Peyer's patch (tissue), 4 donors: Measurements from ENCODE around the gene PSMD12.

Source experiments
- POLR2A ChIP-seq, 2 donors: fragments of 450-650 bp; IDR thresholded peaks; one replicate each; pipeline ENCODE4 v1.5.1; 2017; ENCODE audit warnings: antibody characterized with exemption in 2 of 2, mild to moderate bottlenecking in 2 of 2, moderate library complexity in 2 of 2
- TF ChIP-seq, protein P1 (sequence below), 6 experiments: fragments of 450-650 bp in 4 of 6; fragments of 200-600 bp in 2 of 6; sonication (generic) in 1 of 6; IDR thresholded peaks; one replicate each; pipeline ENCODE4 v1.5.1; 2017 to 2019; ENCODE audit warnings: antibody characterized with exemption in 6 of 6, mild to moderate bottlenecking in 3 of 6, moderate library complexity in 1 of 6

DNA sequence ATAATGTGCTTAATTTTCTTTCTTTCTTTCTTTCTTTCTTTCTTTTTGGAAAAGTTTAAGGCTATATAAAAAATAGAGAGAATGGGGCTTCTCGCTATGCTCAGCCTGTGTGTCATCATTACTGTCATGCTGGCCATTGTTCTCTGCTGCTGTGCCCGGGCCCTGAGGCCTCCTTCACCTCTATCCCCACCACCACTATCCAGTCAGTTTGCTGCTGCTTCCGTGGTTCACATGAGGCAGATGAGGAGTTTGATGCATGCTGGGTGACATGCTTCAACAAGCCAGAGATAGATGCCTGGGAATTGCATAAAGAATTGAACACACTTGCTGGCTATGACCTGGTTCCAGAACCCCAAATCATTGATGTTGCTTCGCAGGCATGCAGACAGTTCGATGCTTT, 47.0 kb upstream of the PSMD12 start:
- TF ChIP-seq, protein P1, sequence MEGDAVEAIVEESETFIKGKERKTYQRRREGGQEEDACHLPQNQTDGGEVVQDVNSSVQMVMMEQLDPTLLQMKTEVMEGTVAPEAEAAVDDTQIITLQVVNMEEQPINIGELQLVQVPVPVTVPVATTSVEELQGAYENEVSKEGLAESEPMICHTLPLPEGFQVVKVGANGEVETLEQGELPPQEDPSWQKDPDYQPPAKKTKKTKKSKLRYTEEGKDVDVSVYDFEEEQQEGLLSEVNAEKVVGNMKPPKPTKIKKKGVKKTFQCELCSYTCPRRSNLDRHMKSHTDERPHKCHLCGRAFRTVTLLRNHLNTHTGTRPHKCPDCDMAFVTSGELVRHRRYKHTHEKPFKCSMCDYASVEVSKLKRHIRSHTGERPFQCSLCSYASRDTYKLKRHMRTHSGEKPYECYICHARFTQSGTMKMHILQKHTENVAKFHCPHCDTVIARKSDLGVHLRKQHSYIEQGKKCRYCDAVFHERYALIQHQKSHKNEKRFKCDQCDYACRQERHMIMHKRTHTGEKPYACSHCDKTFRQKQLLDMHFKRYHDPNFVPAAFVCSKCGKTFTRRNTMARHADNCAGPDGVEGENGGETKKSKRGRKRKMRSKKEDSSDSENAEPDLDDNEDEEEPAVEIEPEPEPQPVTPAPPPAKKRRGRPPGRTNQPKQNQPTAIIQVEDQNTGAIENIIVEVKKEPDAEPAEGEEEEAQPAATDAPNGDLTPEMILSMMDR (IDR thresholded peaks at IDR 0.05) = no peak
- TF ChIP-seq POLR2A (IDR thresholded peaks at IDR 0.05) = no peak
